Tibial nerve (tissue), 3 donors: ENCODE results near the gene LMBR1L.

ENCODE experiments used
- POLR2A ChIP-seq, 2 donors: fragments of 450-650 bp; IDR thresholded peaks; one replicate each; pipeline ENCODE4 v1.6.1; 2017; ENCODE audit warnings: antibody characterized with exemption in 2 of 2, mild to moderate bottlenecking in 2 of 2, moderate library complexity in 2 of 2
- TF ChIP-seq, protein P1 (sequence below), 5 experiments: fragments of 200-600 bp in 3 of 5; fragments of 450-650 bp in 2 of 5; sonication (generic) in 3 of 5; IDR thresholded peaks; one replicate each; pipeline ENCODE4 v1.5.1; 2016 to 2019; ENCODE audit warnings: antibody characterized with exemption in 5 of 5, mild to moderate bottlenecking in 3 of 5, moderate library complexity in 2 of 5

DNA sequence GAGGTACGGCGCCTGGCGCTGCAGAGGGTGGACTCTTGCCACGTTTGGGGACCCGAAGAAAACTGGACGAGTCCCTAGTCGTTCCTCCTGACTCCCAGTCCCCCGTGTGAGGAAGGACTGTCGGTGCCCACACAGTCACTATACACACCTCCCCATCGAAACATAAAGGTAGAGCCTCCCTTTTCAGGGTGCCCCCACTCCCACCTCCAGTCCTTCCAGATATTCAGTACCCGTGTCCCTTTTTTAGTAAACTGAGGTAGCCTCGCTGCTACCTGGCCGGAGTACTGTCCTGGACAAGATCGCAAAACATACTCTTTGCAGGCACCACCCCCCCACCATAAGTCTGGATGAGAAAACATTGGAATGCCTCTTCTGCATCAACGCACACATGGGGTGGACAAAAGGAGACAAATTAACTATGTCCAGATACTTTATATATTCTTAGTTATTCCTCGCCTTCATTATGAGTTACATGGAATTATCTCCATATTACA is 49.4 kb downstream of the LMBR1L start:
- TF ChIP-seq, protein P1, sequence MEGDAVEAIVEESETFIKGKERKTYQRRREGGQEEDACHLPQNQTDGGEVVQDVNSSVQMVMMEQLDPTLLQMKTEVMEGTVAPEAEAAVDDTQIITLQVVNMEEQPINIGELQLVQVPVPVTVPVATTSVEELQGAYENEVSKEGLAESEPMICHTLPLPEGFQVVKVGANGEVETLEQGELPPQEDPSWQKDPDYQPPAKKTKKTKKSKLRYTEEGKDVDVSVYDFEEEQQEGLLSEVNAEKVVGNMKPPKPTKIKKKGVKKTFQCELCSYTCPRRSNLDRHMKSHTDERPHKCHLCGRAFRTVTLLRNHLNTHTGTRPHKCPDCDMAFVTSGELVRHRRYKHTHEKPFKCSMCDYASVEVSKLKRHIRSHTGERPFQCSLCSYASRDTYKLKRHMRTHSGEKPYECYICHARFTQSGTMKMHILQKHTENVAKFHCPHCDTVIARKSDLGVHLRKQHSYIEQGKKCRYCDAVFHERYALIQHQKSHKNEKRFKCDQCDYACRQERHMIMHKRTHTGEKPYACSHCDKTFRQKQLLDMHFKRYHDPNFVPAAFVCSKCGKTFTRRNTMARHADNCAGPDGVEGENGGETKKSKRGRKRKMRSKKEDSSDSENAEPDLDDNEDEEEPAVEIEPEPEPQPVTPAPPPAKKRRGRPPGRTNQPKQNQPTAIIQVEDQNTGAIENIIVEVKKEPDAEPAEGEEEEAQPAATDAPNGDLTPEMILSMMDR (IDR thresholded peaks at IDR 0.05), result no peak
- no peak for TF ChIP-seq POLR2A (IDR thresholded peaks at IDR 0.05)
